CD4-positive, alpha-beta T cell treated with Interleukin-4 for 1 hour (primary cell): ENCODE data around the gene BDH1.
"Not testable (repeated sequence)": the region's sequence is repeated elsewhere in the genome, so short reads cannot be mapped to it uniquely, and the experiment has no call there.

ENCODE experiments used
- DNase-seq, 2 donors: peaks; one replicate each; pipeline ENCODE4 v3.0.0-alpha.2; 2020 to 2022

The BDH1 gene

DNA sequence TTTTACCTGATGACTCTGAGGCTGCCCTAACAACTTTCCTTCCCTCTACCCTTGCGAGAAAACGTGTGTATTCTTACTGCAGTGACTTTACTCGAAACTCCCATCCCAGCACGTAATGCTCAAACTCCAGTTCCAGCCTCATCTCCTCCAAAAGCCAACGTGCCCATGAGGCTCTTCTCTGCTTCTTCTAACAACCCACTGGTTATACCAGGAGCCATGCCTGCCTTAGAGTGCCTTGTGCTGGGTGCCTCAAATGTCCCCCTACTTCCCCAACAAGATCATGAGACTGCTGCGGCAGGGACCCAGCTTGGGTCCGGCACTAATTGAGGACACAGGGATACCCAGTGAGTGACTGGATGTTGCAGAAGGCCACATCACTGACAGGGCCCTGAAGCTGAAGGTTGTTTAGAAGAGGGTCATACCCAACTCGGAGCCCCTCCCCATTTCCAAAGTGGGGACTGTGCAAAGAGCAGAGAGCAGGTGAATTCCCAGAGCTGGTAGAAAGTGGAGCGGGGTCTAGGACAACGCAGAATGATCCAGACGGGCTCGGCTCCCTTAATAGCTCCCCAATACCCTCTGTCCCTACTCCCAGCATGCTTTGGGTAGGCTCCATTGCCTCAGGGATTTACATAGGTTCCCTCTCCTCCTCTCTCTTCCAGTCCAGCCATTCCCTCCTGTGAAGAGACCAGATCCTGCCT is 71.4 kb downstream of the BDH1 start:
- DNase-seq: no peak

- no peak for DNase-seq
Observed at GRCh38 chr3:197482001-197482400, 73.8 kb downstream of the BDH1 start.

DNA sequence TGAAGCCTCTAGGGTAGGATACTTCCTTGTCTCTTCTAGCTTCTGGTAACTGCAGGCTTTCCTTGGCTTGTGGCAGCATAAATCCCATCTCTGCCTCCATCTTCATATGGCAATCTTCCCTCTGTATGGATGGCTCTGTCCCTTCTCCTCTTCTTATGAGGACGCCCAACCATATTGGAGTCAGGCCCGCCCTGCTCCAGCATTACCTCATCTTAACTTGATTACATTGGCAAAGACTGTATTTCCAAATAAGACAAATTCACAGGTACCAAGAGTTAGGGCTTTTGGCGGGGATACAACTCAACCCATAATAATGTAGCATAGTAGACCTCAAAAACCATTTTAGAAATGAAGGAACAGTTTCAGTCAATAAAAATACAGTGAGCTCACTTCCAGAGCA is 75.4 kb downstream of the BDH1 start:
- DNase-seq: no peak

GRCh38 chr3:197478746-197479668 is 76.8 kb downstream of the BDH1 start:
- no peak for DNase-seq

- not testable (repeated sequence) for DNase-seq
Observed at GRCh38 chr3:197477816-197478215, 78.0 kb downstream of the BDH1 start.

DNA sequence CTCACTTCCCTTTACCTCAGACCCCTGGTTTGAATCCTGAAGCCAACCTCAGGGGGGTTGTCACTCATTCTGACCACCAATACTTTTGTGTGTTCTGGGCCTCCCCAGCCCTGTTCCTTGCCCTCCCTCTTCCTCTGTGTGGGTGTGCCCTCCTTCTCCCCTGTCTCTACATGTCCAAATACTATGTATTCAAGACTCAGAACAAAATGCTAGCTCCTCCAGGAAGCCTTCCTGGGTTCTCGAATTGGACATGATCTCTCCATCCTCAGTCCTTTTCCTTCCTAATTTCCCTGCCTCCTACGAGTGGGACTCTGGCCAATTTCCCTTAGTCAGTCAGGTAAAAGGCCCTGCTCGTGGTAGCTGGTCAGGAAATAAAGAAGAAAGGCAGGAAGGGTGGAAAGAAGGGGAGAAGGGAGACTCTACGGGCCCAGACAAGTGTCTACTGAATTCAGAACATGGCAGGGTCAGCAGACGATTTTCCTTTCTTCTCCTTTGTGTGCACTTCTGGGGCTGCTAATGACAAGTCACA is 79.7 kb downstream of the BDH1 start:
- DNase-seq: no peak

DNA sequence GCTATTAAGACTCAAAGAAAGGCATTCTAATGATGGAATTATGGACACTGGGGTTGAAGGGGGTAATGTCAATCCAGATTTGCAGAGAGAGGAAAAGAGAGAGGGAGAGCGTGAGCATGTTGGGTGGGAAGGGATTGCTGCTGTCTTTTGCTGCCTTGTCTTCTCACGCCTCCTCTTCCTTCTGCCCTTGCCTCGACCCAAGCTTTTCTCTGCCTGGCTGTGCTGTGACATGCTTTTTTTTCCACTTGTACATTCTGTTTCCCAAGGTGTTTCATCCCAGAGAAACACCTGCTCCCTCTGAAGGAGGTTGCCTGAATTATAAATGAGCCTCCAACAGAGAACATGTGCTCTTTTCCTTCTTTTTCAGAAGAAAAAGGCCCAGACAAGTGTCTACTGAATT is 80.3 kb downstream of the BDH1 start:
- no peak for DNase-seq

DNA sequence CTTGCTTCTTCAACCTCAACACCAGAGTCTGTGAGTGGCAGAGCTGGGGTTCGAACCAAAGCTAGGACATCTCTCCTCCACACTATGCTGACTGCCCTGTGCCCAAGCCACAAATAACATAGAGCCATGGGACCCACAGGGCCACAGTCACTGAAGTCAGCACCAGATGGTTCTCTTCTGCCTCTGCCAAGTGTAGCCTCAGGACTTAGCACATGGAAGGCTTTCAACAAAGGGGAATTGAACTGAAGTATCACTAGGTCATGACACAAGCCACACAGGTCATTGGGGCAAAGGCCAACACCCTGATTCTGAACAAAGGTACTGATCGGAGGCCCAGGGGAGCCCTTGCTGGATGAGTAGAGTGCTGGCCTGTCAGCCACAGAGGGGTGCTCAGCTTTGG is 83.6 kb downstream of the BDH1 start:
- no peak for DNase-seq

GRCh38 chr3:197471221-197472010 is 84.4 kb downstream of the BDH1 start:
- no peak for DNase-seq

DNA sequence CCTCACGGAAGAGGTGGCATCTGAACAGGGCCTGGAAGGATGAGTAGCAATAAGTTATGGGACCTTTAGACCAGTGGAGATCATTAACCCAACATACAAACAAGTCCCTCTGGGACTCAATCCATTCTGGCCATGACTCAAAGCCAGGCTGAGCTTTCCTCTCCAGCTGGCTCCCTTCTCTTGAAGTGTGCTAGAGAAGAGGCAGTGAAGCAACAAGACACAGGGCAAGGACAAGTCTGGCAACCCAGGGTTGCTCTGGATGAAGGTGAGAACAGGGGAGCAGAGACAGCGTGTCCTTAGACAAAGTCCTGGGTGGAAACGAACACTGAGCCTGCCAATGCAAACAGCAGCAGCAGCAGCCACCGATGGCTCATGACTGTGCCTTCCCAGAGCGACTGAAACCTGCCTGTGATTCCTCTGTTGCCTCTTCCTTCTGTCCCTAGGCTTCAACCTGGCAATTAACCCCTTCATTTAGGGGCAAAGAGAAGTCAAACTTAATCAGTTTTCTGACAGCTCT is 86.8 kb downstream of the BDH1 start:
- DNase-seq: no peak

DNA sequence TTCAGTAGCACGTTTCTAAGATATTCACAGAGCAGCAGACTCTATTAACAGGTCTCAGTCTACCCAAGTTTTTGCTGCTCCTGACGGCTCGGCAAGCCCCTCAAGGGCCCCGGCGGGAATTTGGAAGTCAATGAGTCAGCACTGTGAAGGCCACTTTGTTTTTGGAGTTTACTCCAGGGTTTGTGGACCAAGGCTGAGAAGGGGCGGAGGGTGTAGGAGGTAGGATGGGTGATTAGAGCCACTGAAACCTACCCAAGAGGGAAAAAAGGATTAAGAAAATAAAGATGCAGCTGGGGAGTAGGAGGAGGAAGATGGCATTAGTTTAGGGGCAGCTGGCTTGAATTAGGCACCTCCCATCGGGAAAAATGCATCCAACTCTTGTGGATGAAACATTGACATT is 87.6 kb downstream of the BDH1 start:
- no peak for DNase-seq

GRCh38 chr3:197466586-197467399 is 89.0 kb downstream of the BDH1 start:
- DNase-seq: no peak

- no peak for DNase-seq
Observed at GRCh38 chr3:197465996-197466549, 89.7 kb downstream of the BDH1 start.

DNA sequence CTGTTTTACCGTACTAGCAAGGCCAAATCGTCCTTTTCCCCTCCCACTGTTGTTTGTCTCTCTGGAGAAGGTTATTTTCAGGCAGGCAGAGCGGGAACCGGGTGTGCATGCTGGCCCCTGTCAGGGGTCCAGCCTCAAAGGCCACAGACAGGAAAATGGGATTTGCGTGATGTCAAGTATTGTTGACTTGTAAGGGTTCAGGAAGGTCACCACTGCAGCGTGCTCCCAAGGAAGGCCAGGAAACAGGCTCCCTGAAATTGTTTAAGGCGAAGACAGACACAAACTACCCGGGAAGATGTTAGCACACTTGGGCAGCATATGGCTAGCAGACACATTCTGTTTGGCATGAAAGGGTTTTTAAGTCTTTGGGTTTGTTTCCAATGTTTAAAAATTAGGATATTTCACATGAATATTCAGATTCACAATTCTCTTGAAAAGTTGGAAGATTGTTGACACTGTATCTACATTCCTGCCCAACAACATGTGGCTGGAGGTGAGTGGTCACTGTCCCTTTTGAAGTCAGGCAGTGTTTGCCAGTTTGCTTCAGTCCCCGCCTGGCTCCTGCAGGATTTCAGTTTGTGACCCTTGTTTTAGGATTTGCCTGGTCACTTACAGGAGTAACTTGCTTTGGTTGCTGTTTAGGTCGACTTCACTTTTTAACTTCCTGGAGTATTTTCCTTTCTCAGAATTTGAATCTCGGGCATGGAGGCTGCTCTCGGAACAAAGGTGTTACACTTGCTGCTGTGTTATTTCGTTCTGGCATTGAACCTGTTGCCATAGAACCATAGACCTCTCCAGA is 90.4 kb downstream of the BDH1 start:
- DNase-seq: no peak

DNA sequence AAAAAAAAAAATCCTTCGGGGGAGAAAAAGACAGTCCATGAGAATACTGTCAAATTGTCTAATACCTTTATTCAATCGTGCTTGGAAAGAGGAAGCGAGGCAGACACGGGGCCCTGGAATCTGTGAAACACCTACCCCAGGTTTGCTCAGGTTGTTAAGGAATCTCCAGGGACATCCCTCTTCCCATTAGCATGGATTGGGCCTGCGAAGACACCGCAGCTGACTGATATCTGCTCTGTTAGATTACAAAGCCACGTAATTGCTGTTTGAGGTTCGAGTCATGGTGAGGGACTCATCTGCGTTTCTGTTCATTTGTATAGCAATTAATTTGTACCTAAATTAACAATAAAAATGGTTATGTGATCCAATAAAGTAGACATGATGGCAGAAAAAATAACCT is 91.0 kb downstream of the BDH1 start:
- DNase-seq: no peak

DNA sequence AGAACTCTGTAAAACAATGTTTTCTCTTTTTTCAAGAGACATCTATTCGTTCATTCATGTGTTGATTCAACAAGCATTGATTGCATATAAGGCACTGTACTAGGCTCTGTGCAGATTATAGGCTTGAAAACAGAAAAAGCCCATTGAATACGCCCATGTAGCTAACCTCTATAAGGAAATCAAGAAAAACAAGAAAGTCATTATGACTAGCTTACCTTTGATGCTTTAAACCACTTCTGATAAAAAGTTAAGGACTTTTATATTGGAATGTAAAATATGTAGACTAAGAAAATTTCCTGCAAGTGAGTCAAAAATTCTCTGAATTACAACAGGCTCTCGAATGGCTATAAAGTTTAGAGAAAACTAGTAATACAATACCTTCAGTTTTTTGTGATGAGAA is 92.5 kb downstream of the BDH1 start:
- no peak for DNase-seq

GRCh38 chr3:197462808-197463207 is 93.0 kb downstream of the BDH1 start:
- no peak for DNase-seq

DNA sequence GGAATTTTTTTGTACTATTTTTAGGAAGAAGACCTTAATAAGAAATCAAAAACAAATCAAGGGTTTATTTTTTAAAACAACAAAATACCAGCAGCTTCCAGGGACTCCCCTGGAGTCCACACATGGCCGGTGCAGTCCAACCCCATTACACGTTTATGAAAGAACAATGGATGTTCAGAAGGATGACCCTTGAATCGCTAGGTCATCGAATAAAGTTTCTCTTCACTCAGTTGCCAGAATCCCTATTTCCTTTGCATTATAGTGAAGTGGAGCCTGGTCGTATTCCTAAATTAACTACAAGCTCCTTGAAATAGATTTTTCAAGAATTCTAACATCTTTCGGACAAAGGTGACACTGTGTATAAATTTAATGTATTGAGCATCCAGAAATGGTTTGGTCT is 95.1 kb downstream of the BDH1 start:
- DNase-seq: no peak

- no peak for DNase-seq
Observed at GRCh38 chr3:197460002-197460401, 95.8 kb downstream of the BDH1 start.
